ENCODE measurements around the gene ARMC9. TPM values are rescaled to one million over a fixed set of nuclear protein-coding genes. Genes with fewer than 3 reads are reported as not detected.
"Not testable (repeated sequence)": the region's sequence is repeated elsewhere in the genome, so short reads cannot be mapped to it uniquely, and the experiment has no call there.

The ARMC9 gene
- total and polyA plus RNA-seq, 2 donors, result 13.5 to 25.9 TPM

- H3K27ac ChIP-seq (ENCODE audit: low read depth); H3K36me3 ChIP-seq (ENCODE audit: insufficient read depth); DNase-seq (ENCODE audit: extremely low spot score); H3K4me3 ChIP-seq (ENCODE audit: low read depth, low read length); H3K4me1 ChIP-seq (ENCODE audit: insufficient read depth): not testable (repeated sequence)
- 36% methylated on average over 11 of the region's 11 CpGs for WGBS
Measured at GRCh38 chr2:231375994-231376615, 177.7 kb downstream of the ARMC9 start.

GRCh38 chr2:231376857-231377256 is 178.4 kb downstream of the ARMC9 start:
- no peak overlapping the region for H3K27ac ChIP-seq (ENCODE audit: low read depth)
- no peaks in the 10 kb centered on the region for H3K36me3 ChIP-seq (ENCODE audit: insufficient read depth)
- no peak overlapping the region for H3K4me3 ChIP-seq (ENCODE audit: low read depth, low read length)
- WGBS, result 61% methylated on average over 8 of the region's 8 CpGs
- DNase-seq (ENCODE audit: extremely low spot score), result no peak
- H3K4me1 ChIP-seq (ENCODE audit: insufficient read depth), result no peaks in the 10 kb centered on the region

- WGBS, result 79% methylated on average over 13 of the region's 13 CpGs
- H3K27ac ChIP-seq (ENCODE audit: low read depth), result no peak overlapping the region
- H3K4me1 ChIP-seq (ENCODE audit: insufficient read depth), result no peaks in the 10 kb centered on the region
- no peak overlapping the region for H3K4me3 ChIP-seq (ENCODE audit: low read depth, low read length)
- H3K36me3 ChIP-seq (ENCODE audit: insufficient read depth), result no peaks in the 10 kb centered on the region
- no peak for DNase-seq (ENCODE audit: extremely low spot score)
Measured at GRCh38 chr2:231378026-231378722, 179.7 kb downstream of the ARMC9 start.

GRCh38 chr2:231379266-231380215 is 181.1 kb downstream of the ARMC9 start:
- DNase-seq (ENCODE audit: extremely low spot score), result no peak
- 83% methylated on average over 21 of the region's 21 CpGs for WGBS

GRCh38 chr2:231380307-231380706 is 181.9 kb downstream of the ARMC9 start:
- Histone ChIP-seq H3K27ac (ENCODE audit: low read depth) (no peak overlapping the region), H3K36me3 (ENCODE audit: insufficient read depth) (no peaks in the 10 kb centered on the region), H3K4me3 (ENCODE audit: low read depth, low read length) (no peak overlapping the region), H3K4me1 (ENCODE audit: insufficient read depth) (no peaks in the 10 kb centered on the region)
- no peak for DNase-seq (ENCODE audit: extremely low spot score)
- WGBS, result 67% methylated on average over 10 of the region's 10 CpGs

More at GRCh38 chr2:231379266-231380215, 181.1 kb downstream of the ARMC9 start:
- Histone ChIP-seq H3K4me3 (ENCODE audit: low read depth, low read length) (no peak overlapping the region), H3K4me1 (ENCODE audit: insufficient read depth) (no peaks in the 10 kb centered on the region), H3K36me3 (ENCODE audit: insufficient read depth) (no peaks in the 10 kb centered on the region), H3K27ac (ENCODE audit: low read depth) (no peak overlapping the region)

- H3K4me3 ChIP-seq (ENCODE audit: low read depth, low read length), result no peak overlapping the region
- no peaks in the 10 kb centered on the region for H3K36me3 ChIP-seq (ENCODE audit: insufficient read depth)
- no peak for DNase-seq (ENCODE audit: extremely low spot score)
- H3K27ac ChIP-seq (ENCODE audit: low read depth), result no peak overlapping the region
- 91% methylated on average over 5 of the region's 5 CpGs for WGBS
- no peaks in the 10 kb centered on the region for H3K4me1 ChIP-seq (ENCODE audit: insufficient read depth)
Measured at GRCh38 chr2:231380991-231381847, 182.8 kb downstream of the ARMC9 start.

- no peak overlapping the region for H3K4me3 ChIP-seq (ENCODE audit: low read depth, low read length)
- 88% methylated on average over 8 of the region's 8 CpGs for WGBS
- no peaks in the 10 kb centered on the region for H3K4me1 ChIP-seq (ENCODE audit: insufficient read depth)
- no peak overlapping the region for H3K27ac ChIP-seq (ENCODE audit: low read depth)
- DNase-seq (ENCODE audit: extremely low spot score), result no peak
- no peaks in the 10 kb centered on the region for H3K36me3 ChIP-seq (ENCODE audit: insufficient read depth)
Measured at GRCh38 chr2:231382116-231382515, 183.7 kb downstream of the ARMC9 start.

- DNase-seq (ENCODE audit: extremely low spot score), result no peak
- H3K4me3 ChIP-seq (ENCODE audit: low read depth, low read length), result no peak overlapping the region
- 54% methylated on average over 15 of the region's 15 CpGs for WGBS
- H3K36me3 ChIP-seq (ENCODE audit: insufficient read depth), result no peaks in the 10 kb centered on the region
- H3K4me1 ChIP-seq (ENCODE audit: insufficient read depth), result no peaks in the 10 kb centered on the region
- H3K27ac ChIP-seq (ENCODE audit: low read depth), result no peak overlapping the region
Measured at GRCh38 chr2:231383416-231384108, 185.1 kb downstream of the ARMC9 start.

- H3K4me3 ChIP-seq (ENCODE audit: low read depth, low read length), result no peak overlapping the region
- H3K4me1 ChIP-seq (ENCODE audit: insufficient read depth), result no peaks in the 10 kb centered on the region
- no peak for DNase-seq (ENCODE audit: extremely low spot score)
- 88% methylated on average over 2 of the region's 2 CpGs for WGBS
- H3K36me3 ChIP-seq (ENCODE audit: insufficient read depth), result no peaks in the 10 kb centered on the region
- no peak overlapping the region for H3K27ac ChIP-seq (ENCODE audit: low read depth)
Measured at GRCh38 chr2:231384109-231384435, 185.6 kb downstream of the ARMC9 start.

- Histone ChIP-seq H3K4me3 (ENCODE audit: low read depth, low read length) (no peak overlapping the region), H3K36me3 (ENCODE audit: insufficient read depth) (no peaks in the 10 kb centered on the region), H3K27ac (ENCODE audit: low read depth) (no peak overlapping the region), H3K4me1 (ENCODE audit: insufficient read depth) (no peaks in the 10 kb centered on the region)
- no peak for DNase-seq (ENCODE audit: extremely low spot score)
- WGBS, result 98% methylated on average over 2 of the region's 2 CpGs
Measured at GRCh38 chr2:231384970-231385369, 186.5 kb downstream of the ARMC9 start.

GRCh38 chr2:231385429-231385828 is 187.0 kb downstream of the ARMC9 start:
- no peak overlapping the region for H3K4me3 ChIP-seq (ENCODE audit: low read depth, low read length)
- no peak for DNase-seq (ENCODE audit: extremely low spot score)
- H3K27ac ChIP-seq (ENCODE audit: low read depth), result no peak overlapping the region
- H3K4me1 ChIP-seq (ENCODE audit: insufficient read depth), result no peaks in the 10 kb centered on the region
- WGBS, result 89% methylated on average over 5 of the region's 5 CpGs
- no peaks in the 10 kb centered on the region for H3K36me3 ChIP-seq (ENCODE audit: insufficient read depth)

GRCh38 chr2:231386446-231386845 is 188.0 kb downstream of the ARMC9 start:
- H3K4me1 ChIP-seq (ENCODE audit: insufficient read depth), result no peaks in the 10 kb centered on the region
- DNase-seq (ENCODE audit: extremely low spot score), result no peak
- 73% methylated on average over 3 of the region's 3 CpGs for WGBS
- H3K27ac ChIP-seq (ENCODE audit: low read depth), result no peak overlapping the region
- H3K4me3 ChIP-seq (ENCODE audit: low read depth, low read length), result no peak overlapping the region
- no peaks in the 10 kb centered on the region for H3K36me3 ChIP-seq (ENCODE audit: insufficient read depth)

Data from urinary bladder (tissue), 4 donors.